H1 (cell line): ENCODE results near the gene TUBGCP3. TPM values are rescaled to one million over a fixed set of nuclear protein-coding genes. Genes with fewer than 3 reads are reported as not detected.

Experiments used
- BCL11A ChIP-seq, 2 experiments: IDR thresholded peaks; one replicate each; pipeline ENCODE4 v1.6.1; 2011; ENCODE audit warnings: low read depth in 2 of 2, low read length in 2 of 2, mild to moderate bottlenecking in 2 of 2
- BRCA1 ChIP-seq: IDR thresholded peaks from 2 replicates; pipeline ENCODE4 v1.6.1; 2012; ENCODE audit warnings: low read depth, low read length, improper control_type of control experiment
- JUND ChIP-seq: IDR thresholded peaks from 2 replicates; pipeline ENCODE4 v1.6.1; 2011; ENCODE audit warnings: mild to moderate bottlenecking, improper control_type of control experiment, low read length
- PHF8 ChIP-seq: fragments of 200-600 bp; sonication (generic); conservative IDR thresholded peaks from 2 replicates; pipeline ENCODE4 v1.7.1; 2012; ENCODE audit warnings: low read depth, mild to moderate bottlenecking, inconsistent platforms, low read length, moderate library complexity
- polyA plus RNA-seq, 7 experiments: library from polyadenylated mRNA; depleted of rRNA in 3 of 7; stranded (reverse) in 5 of 7; unstranded in 2 of 7; fragments of >200 nt in 5 of 7; fragments of 200-250 nt in 2 of 7; gene quantifications; 1 replicate in 5 of 7; 2 replicates in 1 of 7; 4 replicates in 1 of 7; pipeline versions ENCODE4 v1.2.1 to v1.2.3, GENCODE V29; 2011 to 2013; ENCODE audit warnings: missing spikeins in 2 of 7, mixed read lengths in 2 of 7
- total RNA-seq: library from RNA; stranded (reverse); fragmentation: NEBNext Ultra II Directional; extraction: Animal tissue kit (Norgen Biotek cat#: 25700); gene quantifications from 2 replicates; pipeline ENCODE4 v1.2.1, GENCODE V29; 2021

The TUBGCP3 gene
- total and polyA plus RNA-seq, 2 of the 8 experiments (the other 6 are each of a cell fraction or from before 2014, with no cell fraction given), result 27.0 to 31.7 TPM

GRCh38 chr13:112450118-112450903 lies 137.6 kb downstream of the TUBGCP3 start (continued):
- TF ChIP-seq JUND, result no peak
- no peak for TF ChIP-seq BCL11A (IDR thresholded peaks at IDR 0.05; ENCODE audit: low read depth in 2 of 2, low read length in 2 of 2)
- TF ChIP-seq PHF8, result no peak
- no peak for TF ChIP-seq BRCA1
